Measurements from ENCODE around the gene SLC22A13. TPM values are rescaled to one million over a fixed set of nuclear protein-coding genes. Genes with fewer than 3 reads are reported as not detected.

Gene SLC22A13
- total RNA-seq, 2 donors from 2014 or later: 0.52 TPM; not detected in 1

DNA sequence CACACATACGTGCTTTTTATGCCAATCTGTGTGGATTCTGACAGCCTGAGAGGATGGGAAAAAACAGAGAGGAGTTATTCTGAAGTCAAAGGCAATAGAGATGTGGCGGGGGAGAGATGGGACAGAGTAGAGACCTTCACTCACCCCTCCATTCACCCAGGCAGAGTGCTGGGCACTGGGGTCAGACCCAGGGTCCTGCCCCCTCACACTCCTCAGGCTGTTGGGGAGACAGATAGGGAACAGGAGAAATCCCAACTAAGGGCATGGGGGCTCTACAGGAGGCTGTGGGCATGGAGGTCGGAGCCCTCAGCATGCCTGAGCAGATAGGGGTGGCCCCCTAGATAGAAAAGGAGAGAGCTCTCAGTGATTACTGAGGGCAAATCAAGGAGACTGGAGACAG is 46.7 kb downstream of the SLC22A13 start:
- no peak overlapping the region for H3K4me3 ChIP-seq
- intact Hi-C loops (cut with DNase I): no loop called here
- no peaks in the 10 kb centered on the region for H3K27me3 ChIP-seq
- TF ChIP-seq, protein P1, sequence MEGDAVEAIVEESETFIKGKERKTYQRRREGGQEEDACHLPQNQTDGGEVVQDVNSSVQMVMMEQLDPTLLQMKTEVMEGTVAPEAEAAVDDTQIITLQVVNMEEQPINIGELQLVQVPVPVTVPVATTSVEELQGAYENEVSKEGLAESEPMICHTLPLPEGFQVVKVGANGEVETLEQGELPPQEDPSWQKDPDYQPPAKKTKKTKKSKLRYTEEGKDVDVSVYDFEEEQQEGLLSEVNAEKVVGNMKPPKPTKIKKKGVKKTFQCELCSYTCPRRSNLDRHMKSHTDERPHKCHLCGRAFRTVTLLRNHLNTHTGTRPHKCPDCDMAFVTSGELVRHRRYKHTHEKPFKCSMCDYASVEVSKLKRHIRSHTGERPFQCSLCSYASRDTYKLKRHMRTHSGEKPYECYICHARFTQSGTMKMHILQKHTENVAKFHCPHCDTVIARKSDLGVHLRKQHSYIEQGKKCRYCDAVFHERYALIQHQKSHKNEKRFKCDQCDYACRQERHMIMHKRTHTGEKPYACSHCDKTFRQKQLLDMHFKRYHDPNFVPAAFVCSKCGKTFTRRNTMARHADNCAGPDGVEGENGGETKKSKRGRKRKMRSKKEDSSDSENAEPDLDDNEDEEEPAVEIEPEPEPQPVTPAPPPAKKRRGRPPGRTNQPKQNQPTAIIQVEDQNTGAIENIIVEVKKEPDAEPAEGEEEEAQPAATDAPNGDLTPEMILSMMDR (IDR thresholded peaks at IDR 0.05): no peak
- no peak for TF ChIP-seq POLR2A (IDR thresholded peaks at IDR 0.05)
- ATAC-seq (no peak), DNase-seq (no peak)
- no peak overlapping the region for H3K27ac ChIP-seq
- 75 to 89% methylated on average over 3 of the region's 3 CpGs for WGBS, 2 donors
- no peaks in the 10 kb centered on the region for H3K9me3 ChIP-seq
- H3K36me3 ChIP-seq (replicated peaks in 1 of 2; ENCODE audit: insufficient read depth in 1 of 2, low read depth in 2 of 2): no peaks in the 10 kb centered on the region
- H3K4me1 ChIP-seq: no peaks in the 10 kb centered on the region

DNA sequence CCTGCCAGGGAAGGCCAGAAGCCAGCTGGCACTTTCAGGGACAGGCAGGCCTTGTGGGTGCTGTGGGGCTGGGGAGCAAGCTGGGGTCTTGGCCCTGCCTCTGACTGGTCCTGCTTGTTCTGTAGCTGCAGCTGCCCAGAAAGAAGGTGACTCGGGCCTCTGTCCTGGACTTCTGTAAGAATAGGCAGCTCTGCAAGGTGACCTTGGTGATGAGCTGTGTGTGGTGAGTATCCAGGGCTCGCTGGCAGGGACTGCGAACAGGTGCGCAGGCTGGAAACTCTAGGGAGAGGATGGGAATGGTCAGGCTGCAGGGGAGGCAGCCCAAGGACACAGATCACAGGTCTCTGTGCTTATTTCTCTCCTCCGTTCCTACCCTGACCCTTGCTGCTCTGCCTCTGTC is 47.7 kb downstream of the SLC22A13 start:
- TF ChIP-seq, protein P1 (IDR thresholded peaks at IDR 0.05): no peak
- no peak for TF ChIP-seq POLR2A (IDR thresholded peaks at IDR 0.05)
- intact Hi-C loops (cut with DNase I): no loop called here
- no peaks in the 10 kb centered on the region for H3K4me1 ChIP-seq
- ATAC-seq: no peak
- H3K36me3 ChIP-seq (replicated peaks in 1 of 2; ENCODE audit: insufficient read depth in 1 of 2, low read depth in 2 of 2): no peaks in the 10 kb centered on the region
- no peaks in the 10 kb centered on the region for H3K27me3 ChIP-seq
- no peaks in the 10 kb centered on the region for H3K9me3 ChIP-seq
- H3K27ac ChIP-seq: no peak overlapping the region
- DNase-seq: no peak
- 78 to 79% methylated on average over 5 of the region's 5 CpGs for WGBS, 2 donors
- H3K4me3 ChIP-seq: no peak overlapping the region

DNA sequence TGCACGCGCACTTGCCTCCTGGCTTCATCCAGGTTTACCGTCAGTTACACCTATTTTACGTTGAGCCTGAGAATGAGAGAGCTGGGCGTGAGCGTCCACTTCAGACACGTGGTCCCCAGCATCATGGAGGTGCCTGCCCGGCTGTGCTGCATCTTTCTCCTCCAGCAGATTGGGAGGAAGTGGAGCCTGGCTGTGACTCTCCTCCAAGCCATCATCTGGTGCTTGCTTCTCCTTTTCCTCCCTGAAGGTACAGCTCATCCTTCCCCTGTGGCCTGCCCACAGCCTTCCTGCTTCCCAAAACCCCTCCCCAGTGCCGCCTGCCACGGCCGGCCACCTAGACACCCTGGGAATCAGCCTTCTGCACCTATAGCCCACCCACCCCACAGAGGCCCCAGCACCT is 48.1 kb downstream of the SLC22A13 start:
- 50 to 71% methylated on average over 2 to 11 of the region's 11 CpGs for WGBS, 2 donors
- Histone ChIP-seq H3K27ac (no peak overlapping the region), H3K4me1 (no peaks in the 10 kb centered on the region), H3K4me3 (no peak overlapping the region), H3K36me3 (replicated peaks in 1 of 2; ENCODE audit: insufficient read depth in 1 of 2, low read depth in 2 of 2) (no peaks in the 10 kb centered on the region), H3K9me3 (no peaks in the 10 kb centered on the region), H3K27me3 (no peaks in the 10 kb centered on the region)
- ATAC-seq (no peak), DNase-seq (no peak)
- intact Hi-C loops (cut with DNase I): no loop called here
- TF ChIP-seq POLR2A (IDR thresholded peaks at IDR 0.05): no peak

DNA sequence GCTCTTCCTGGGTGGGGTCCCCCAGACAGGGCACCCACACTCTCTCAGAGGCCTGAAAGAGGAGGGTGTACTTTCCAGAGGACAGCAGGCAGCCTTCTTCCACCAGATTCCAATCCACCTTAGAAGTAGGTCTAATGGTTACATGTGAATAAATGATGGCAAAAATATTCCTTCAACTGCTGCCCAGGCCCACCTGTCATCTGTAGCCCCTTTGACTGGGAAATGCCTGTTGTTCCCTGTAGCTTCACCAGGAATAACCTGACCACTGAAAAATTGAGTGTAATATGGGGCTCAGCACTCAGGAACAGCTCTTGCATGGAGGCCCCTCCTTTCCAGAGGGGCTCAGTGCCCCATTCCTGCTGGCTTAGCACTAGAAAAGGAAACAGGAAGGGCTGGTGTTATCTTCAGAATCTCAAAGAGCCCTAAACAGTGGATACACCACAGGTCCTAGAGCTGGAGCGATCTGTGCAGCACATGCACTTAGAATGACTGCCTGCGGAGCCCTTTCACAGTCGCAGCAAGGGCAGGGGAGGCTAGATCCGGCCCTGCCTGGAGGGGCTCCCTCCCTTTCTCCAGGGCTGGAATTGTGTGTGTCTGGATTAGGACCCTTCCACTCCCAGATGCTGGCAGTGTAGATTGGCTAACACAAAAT is 48.6 kb downstream of the SLC22A13 start:
- H3K9me3 ChIP-seq: no peaks in the 10 kb centered on the region
- H3K4me3 ChIP-seq: no peak overlapping the region
- H3K36me3 ChIP-seq (replicated peaks in 1 of 2; ENCODE audit: insufficient read depth in 1 of 2, low read depth in 2 of 2): no peaks in the 10 kb centered on the region
- DNase-seq (no peak), ATAC-seq (no peak)
- no peaks in the 10 kb centered on the region for H3K27me3 ChIP-seq
- H3K27ac ChIP-seq: no peak overlapping the region
- no peak for TF ChIP-seq POLR2A (IDR thresholded peaks at IDR 0.05)
- TF ChIP-seq, protein P1 (IDR thresholded peaks at IDR 0.05): no peak
- 58 to 75% methylated on average over 4 of the region's 4 CpGs for WGBS, 2 donors
- intact Hi-C loops (cut with DNase I): no loop called here
- H3K4me1 ChIP-seq: no peaks in the 10 kb centered on the region

DNA sequence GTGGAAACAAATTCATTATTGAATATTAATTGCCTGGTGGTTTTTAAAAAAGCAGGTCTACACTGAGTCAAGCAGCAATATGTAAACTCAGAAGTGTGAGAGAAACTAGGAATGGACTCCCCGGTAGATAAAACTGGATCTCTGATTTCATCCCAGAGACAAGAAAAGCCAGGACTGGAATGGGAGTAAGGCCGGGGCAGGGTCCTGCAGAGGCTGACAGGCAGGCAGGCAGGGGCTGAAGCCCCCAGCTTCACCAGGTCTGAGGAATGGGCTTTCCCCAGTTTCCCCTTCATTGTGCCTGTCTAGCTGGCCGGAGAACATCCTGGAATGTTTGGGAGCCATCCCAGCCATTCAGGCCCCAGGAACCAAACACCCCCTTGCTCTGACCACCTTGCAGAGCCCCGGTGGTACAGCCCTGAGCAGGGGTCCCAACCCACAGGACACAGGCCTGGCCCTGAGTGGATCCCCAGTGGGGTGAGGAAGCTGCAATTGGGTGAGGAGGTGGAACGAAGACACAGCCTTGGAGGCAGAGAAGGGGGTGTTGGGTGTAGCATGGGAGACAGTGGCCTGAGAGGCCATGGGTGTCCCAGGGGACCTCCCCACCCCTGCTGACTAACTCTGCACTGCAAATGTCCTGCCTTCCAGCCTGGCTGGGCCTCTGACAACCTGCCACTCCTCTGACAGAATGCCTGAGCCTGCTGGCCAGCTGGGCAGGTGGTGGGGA is 49.3 kb downstream of the SLC22A13 start:
- Histone ChIP-seq H3K4me1 (no peaks in the 10 kb centered on the region), H3K27me3 (no peaks in the 10 kb centered on the region), H3K9me3 (no peaks in the 10 kb centered on the region), H3K4me3 (no peak overlapping the region), H3K27ac (no peak overlapping the region), H3K36me3 (replicated peaks in 1 of 2; ENCODE audit: insufficient read depth in 1 of 2, low read depth in 2 of 2) (no peaks in the 10 kb centered on the region)
- TF ChIP-seq POLR2A (IDR thresholded peaks at IDR 0.05): no peak
- TF ChIP-seq, protein P1 (IDR thresholded peaks at IDR 0.05): no peak
- DNase-seq: no peak
- 46 to 71% methylated on average over 4 to 5 of the region's 5 CpGs for WGBS, 2 donors
- ATAC-seq: no peak
- intact Hi-C loops (cut with DNase I): no loop called here

Measured in body of pancreas (tissue), 4 donors.